Measurements from ENCODE around the gene LENEP.
"Not testable (repeated sequence)": the region's sequence is repeated elsewhere in the genome, so short reads cannot be mapped to it uniquely, and the experiment has no call there.

LENEP gene

GRCh38 chr1:154974808-154975408 is 18.5 kb upstream of the LENEP start:
- peak; percentile 86 to 90 for DNase-seq (ENCODE audit: low read depth in 1 of 2, low spot score in 1 of 2)

DNA sequence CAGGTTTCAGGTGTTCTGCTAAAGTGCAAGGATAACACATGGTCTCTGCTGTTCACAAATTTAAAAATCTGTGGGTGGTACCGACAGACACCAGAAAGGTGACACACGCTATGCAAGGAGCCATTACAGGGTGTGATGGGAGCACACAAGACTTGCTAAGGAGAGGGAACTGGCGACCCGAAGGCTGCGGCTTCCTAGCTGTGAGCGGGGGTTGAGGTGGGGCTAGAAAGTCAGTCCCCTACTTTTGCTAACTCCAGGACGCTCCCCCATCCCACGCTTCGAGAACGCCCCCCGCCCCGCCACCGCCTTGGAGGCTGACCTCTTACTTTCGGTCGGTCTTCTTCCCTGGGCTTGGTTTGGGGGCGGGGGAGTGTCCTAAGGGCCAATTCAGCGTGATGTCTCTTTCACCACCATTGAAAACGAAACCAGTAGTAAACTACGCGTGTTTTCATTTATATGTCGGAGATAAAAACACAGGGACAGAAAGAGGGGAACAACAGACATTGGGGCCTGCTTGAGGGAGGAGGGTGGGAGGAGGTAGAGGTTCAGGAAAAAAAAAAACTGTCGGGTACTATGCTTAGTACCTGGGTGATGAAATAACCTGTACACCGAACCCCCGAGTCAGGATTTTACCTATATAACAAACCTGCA is 17.9 kb upstream of the LENEP start:
- peak in 1 of 2 donors; percentile 38 for DNase-seq (ENCODE audit: low read depth in 1 of 2, low spot score in 1 of 2)

- DNase-seq (ENCODE audit: low read depth in 1 of 2, low spot score in 1 of 2), result not testable (repeated sequence)
These were observed 15.6 kb upstream of the LENEP start for GRCh38 chr1:154977762-154978161.

DNA sequence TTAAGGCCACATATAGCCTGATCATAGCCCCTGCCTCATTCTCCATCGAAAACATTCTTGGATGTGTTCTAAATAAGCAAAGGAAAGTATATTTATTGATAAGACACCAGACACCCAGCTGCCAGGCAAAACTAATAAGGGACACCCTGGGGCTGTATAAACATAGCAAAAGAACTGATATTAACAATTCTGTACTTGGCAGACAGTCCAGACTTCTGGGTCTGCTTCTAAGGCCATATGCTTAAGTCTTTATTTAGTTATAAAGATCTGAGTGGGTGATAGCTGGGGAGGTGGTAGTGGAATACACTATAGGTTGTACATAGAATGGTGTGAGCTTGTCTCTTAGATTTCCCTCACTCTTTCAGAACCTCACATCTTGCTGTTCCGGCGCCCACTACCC is 15.0 kb upstream of the LENEP start:
- no peak for DNase-seq (ENCODE audit: low read depth in 1 of 2, low spot score in 1 of 2)

GRCh38 chr1:154982341-154982740 is 11.0 kb upstream of the LENEP start:
- DNase-seq (ENCODE audit: low read depth in 1 of 2, low spot score in 1 of 2), result no peak

DNA sequence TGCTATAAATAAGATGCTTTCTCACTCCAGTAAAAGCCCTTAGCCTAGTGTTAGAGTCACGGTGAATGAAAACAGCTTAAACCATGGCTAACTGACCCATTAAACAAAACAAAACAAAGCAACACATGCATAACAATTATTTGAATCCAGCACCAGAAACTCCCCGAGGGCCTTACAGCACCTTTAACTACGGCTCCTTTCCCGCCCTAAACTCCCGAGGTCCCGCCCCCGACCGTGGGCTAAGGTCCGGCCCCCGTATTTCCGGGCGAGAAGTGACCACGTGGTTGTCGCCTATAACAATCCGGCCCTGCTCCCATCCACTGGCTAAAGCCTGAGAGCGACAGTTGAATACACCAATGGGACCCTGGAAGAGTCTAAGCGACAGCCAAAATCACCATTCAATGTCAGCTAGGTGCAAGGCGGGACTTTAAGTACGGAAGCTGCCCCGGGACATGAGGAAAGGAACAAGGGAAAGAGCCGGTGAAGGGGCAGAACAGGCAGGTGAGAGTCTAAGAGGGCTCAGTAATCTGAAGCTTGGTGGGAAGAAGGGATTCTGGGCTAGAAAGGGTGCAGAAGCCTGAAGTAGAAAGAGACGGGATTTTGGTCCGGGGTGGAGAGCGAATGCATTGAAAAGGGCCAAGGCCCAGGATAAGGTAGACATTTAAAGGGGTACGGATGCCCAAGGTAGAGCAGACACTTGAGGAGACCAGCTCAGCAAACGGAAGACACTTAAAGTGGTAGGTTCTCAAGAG is 10.3 kb upstream of the LENEP start, which contains the start of gene FLAD1:
TSS of gene FLAD1 (plus strand) at position 448 of the 752 bp plus-strand sequence. CDS start 351 bp downstream, outside the sequence.
- peak; percentile 87 to 90 for DNase-seq (ENCODE audit: low read depth in 1 of 2, low spot score in 1 of 2)

DNA sequence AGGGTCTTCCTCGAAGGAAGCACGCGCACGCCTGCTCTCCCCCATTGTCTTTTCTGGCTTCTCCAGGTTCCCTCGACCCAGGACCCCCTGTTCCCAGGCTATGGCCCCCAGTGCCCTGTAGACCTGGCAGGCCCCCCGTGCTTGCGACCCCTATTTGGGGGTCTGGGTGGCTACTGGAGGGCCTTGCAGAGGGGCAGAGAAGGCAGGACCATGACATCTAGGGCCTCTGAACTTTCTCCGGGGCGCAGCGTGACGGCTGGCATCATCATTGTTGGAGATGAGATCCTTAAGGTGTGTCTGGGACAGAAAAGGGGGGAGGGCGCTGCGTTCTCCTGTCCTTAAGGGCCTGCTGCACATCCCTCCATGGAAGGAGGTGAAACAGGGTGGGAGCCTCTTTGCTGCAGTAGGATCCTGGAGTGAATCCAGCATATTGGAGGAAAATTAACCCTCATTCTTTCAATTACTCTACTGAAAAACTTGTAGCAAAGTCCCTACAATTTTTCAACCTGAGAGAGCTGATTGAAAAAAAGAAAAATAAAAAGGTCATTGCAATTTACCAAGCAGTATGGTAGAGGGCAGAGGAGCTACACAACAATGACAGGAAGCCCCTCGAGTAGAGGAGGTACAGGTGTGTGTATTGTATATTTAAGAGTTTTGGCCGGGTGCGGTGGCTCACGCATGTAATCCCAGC is 9.5 kb upstream of the LENEP start:
- no peak for DNase-seq (ENCODE audit: low read depth in 1 of 2, low spot score in 1 of 2)

- DNase-seq (ENCODE audit: low read depth in 1 of 2, low spot score in 1 of 2), result not testable (repeated sequence)
These were observed 6.7 kb upstream of the LENEP start for GRCh38 chr1:154986736-154987135.

DNA sequence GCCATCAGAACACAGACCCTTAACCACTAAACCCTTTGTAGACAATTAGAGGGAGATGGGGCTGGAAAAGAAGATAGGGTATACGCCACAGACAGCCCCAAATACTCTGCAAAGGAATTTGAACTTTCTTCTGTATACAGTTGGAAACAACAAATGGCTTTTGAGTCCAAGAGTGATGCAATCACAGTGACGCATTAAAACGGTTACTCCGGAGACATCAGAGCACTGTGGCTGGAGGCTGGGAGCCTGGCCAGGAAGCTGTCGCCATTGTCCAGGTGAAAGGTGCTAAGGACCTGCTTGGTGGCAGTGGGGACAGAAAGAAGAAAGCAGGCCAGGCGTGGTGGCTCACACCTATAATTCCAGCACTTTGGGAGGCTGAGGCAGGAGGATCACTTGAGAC is 6.1 kb upstream of the LENEP start:
- no peak for DNase-seq (ENCODE audit: low read depth in 1 of 2, low spot score in 1 of 2)

- no peak for DNase-seq (ENCODE audit: low read depth in 1 of 2, low spot score in 1 of 2)
These were observed 5.1 kb upstream of the LENEP start for GRCh38 chr1:154988058-154988954.

GRCh38 chr1:154989195-154989860 is 4.1 kb upstream of the LENEP start:
- no peak for DNase-seq (ENCODE audit: low read depth in 1 of 2, low spot score in 1 of 2)

GRCh38 chr1:154990276-154990675 is 3.1 kb upstream of the LENEP start:
- DNase-seq (ENCODE audit: low read depth in 1 of 2, low spot score in 1 of 2), result no peak

GRCh38 chr1:154992721-154993571 is 440 bp upstream of the LENEP start:
- no peak for DNase-seq (ENCODE audit: low read depth in 1 of 2, low spot score in 1 of 2)

DNA sequence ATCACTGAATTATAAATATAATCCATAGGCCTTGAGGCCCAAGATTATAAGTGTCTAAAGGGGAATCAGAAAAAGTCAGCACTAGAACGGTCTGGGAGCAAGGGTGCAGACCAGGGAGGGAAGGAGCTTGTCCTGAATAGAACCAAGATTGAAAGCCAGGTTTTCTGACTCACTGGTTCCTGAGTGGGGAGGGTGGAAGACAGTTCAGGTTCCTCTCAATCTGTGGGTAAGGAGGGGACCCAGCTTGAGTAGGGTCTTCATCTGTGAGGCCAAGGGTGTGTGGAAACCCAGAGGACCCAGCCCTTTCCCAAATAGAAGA is 842 bp downstream of the LENEP start:
- DNase-seq (ENCODE audit: low read depth in 1 of 2, low spot score in 1 of 2), result no peak

GRCh38 chr1:154994591-154994990 is 1.2 kb downstream of the LENEP start:
- no peak for DNase-seq (ENCODE audit: low read depth in 1 of 2, low spot score in 1 of 2)

GRCh38 chr1:154995301-154995983 is 2.1 kb downstream of the LENEP start:
- not testable (repeated sequence) for DNase-seq (ENCODE audit: low read depth in 1 of 2, low spot score in 1 of 2)

- no peak for DNase-seq (ENCODE audit: low read depth in 1 of 2, low spot score in 1 of 2)
These were observed 3.7 kb downstream of the LENEP start for GRCh38 chr1:154996966-154997701.

GRCh38 chr1:154998201-154998780 is 4.9 kb downstream of the LENEP start:
- DNase-seq (ENCODE audit: low read depth in 1 of 2, low spot score in 1 of 2), result no peak
